HG03521 (cell line): Measurements from ENCODE around the gene CNDP1.

Experiments used
- ATAC-seq: cut with Tn5 transposase; IDR thresholded peaks from one replicate; pipeline ENCODE4 v1.9.1; 2021; ENCODE audit warnings: mild to moderate bottlenecking, moderate library complexity; ENCODE audit not compliant: unreplicated experiment

CNDP1 gene

DNA sequence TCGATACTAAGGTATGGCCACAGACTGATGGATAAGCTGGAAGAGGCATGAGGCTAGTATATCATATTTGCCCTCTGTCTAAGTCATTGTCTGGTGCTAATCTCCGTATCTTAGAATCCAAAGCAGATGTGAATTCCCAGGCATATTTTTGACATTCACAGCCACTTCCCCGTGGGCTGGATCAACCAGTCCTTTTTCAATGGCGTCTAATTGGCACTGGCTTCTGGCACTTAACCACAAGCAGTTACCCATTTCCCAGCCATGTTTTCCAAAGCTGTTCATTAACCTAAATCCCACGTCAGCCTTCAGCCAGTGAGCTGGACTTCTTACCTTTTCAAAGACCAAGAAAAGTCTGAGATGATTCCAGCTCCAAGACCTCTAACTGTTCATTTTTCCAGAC, 42.7 kb downstream of the CNDP1 start:
- ATAC-seq: no peak

GRCh38 chr18:74579496-74580065, 45.3 kb downstream of the CNDP1 start:
- no peak for ATAC-seq

DNA sequence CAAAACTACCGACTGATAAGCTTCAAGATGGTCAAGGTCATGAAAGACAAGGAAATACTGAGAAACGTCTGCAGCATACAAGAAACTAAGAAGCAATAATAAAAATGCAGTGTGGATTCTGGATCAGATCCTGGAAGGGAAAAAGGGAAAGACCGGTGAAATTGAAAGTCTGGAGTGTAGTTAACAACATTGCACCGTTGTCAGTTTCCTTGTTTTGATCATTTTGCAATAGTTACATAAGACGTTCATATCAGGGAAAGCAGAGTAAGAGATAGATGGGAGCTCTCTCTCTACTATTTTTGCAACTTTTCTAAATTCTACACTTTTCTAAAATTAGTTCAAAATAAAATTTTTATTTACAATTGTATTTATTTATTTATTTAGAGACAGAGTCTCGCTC, 48.3 kb downstream of the CNDP1 start:
- ATAC-seq: no peak

- no peak for ATAC-seq
Measured at GRCh38 chr18:74587441-74587840, 53.1 kb downstream of the CNDP1 start.

DNA sequence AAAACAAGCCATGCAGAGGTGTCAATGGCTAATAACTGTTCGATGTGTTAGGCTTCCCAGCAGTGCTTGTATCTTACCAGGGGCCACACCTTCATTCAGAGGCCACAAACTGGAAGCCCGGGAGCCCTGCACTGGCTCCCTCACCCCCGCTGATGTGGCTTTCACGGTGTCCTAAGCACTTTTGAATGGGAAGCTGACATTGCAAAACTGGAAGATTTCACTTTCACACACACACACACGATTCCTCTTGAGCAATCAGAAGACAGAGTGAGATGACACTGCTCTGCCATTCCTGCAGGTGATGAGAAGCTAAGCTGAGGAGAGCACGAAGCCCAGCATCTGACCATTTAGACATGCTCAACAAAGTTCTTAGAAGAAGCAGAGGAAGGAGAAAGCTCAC, 54.7 kb downstream of the CNDP1 start:
- no peak for ATAC-seq

DNA sequence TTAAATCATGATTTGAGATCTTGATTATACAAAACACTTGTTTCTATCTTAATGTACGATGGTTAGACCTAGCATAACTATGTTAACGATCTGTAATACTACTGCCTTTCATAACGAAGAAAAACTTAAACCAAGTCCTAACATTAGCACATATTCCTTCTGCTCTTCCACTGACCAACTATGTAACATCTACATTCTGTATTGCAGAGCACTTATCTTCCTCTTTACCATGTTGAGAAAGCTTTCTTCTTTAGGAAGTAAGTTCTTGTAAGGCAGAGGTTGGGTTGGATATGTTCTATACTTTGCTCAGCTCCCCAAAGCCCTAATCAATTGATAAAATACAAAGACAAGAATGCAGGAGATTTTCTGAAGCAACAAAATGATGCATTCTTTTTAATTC, 55.5 kb downstream of the CNDP1 start:
- ATAC-seq: no peak

GRCh38 chr18:74590671-74591070, 56.4 kb downstream of the CNDP1 start:
- no peak for ATAC-seq

DNA sequence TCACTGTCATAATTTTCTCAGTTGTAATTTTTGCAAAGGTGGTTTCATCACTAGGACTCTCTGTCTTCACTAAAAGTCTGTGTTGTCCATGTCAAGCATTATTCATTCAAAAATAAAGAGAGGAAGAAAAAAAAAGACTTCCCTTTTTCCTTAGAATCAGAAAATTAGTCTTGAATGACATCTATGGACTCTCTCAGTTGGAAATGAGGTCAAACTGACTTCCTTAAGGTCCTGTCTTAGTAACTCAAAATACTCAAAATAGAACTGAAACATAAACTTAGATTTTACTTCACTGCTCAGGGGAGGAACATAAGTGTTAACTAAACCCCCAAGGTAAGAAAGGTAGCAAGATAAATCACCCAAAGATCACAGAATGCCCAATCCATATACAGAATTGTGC, 61.1 kb downstream of the CNDP1 start:
- no peak for ATAC-seq

- ATAC-seq: peak; percentile 37
Measured at GRCh38 chr18:74597034-74597661, 62.8 kb downstream of the CNDP1 start.

GRCh38 chr18:74597662-74598349, 63.5 kb downstream of the CNDP1 start, which contains the start of gene ZNF407:
Gene ZNF407 (plus strand): TSS chr18:74597870. CDS start chr18:74631020, 33,150 bp downstream.
- peak; percentile 73 for ATAC-seq

GRCh38 chr18:74598350-74599001, 64.2 kb downstream of the CNDP1 start:
- peak; percentile 55 for ATAC-seq

GRCh38 chr18:74604361-74604760, 70.1 kb downstream of the CNDP1 start:
- ATAC-seq: no peak

GRCh38 chr18:74604774-74605173, 70.5 kb downstream of the CNDP1 start:
- no peak for ATAC-seq

DNA sequence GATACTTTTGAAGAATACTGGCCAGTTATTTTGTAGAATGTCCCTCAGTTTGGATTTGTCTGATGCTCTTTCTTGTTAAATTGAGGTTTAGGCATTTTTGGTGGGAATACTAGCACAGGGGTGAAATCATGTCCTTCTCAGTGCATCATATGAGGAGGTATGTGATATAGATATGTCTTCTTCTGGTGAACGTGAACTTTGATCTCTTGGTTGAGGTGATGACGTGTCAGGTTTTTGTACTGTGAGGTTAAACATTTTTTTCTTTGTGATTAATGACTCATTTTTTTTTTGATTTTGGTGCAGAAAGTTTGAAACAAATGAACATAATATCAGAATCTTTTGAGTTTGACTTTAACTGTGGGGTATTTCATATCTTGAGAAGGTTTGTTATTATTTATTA, 74.4 kb downstream of the CNDP1 start:
- ATAC-seq: no peak

DNA sequence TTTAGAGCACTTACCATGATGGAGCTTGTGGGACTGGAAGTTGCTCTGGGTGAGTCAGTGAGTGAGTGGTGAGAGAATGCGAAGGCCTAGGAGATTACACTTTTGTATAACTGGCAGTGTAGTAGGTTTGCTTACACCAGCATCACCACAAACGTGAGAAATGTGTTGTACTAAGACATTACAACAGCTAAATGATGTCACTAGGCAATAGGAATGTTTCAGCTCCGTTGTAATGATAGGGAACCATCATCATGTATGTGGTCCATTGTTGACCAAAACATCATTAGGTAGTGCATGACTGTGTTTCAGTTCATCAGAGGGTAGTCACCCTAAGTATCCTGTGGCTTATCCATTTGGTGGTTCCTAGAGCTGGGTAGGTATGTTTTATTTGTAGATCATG, 75.2 kb downstream of the CNDP1 start:
- no peak for ATAC-seq

DNA sequence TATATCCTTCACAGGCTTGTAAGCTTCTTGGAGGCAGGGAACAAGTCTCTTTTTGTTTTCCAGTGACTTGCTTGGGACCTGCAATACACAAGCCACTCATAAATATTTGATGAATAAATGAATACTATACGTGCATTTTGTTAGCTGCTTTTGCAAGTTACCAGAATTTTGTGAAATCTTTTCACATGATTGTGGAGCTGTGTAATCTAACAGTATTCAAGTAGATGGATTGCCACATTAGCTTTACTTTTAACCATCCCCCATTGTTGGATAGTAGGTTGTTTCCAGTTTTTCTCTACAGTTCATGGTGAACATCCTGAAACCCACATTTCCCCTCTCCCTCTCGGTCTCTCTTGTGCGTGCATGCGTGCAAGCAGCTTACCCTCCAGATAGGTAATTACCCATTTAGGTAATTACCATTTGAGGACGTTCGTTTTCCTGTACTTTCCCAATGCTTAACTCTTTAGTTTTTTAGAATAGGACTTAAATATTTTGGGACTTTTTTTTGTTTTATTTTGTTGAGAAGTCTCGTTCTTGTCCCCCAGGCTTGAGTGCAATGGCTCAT, 75.8 kb downstream of the CNDP1 start:
- ATAC-seq: no peak

- no peak for ATAC-seq
Measured at GRCh38 chr18:74610860-74611259, 76.6 kb downstream of the CNDP1 start.

DNA sequence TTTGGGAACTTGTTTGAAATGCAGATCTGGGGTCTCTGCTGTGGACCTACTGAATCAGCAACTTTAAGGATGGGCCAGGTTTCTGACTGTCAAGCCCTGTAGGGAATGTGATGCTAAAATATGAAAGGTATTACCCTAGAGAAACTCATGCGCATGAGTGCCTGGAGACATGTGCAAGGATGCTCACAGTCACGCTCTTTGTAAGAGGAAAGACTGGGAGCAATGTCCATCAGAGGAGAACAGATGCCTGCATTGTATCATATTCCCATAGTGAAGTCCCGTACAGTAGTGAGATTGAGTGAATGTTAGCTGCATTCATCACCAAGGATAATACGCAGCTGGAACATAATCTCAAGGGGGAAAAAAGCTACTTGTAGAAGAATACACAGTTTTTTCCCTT, 77.5 kb downstream of the CNDP1 start:
- ATAC-seq: no peak

GRCh38 chr18:74613381-74613780, 79.1 kb downstream of the CNDP1 start:
- ATAC-seq: no peak

DNA sequence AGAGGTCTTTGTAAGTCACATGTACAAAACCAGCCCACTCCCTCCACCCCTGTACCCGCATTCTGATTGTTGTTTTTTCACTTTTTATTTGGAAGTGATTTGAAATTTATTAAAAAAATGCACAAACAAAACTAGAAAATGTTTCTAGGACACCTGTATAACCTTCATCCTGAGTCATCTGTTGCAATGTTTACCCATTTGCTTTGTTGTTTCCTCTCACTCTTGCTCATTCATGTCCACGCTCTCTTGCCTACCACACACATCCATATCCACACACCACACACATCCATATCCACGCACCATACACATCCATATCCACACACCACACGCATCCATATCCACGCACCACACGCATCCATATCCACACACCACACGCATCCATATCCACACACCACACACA, 82.2 kb downstream of the CNDP1 start:
- ATAC-seq: no peak

- no peak for ATAC-seq
Measured at GRCh38 chr18:74617486-74617885, 83.2 kb downstream of the CNDP1 start.

DNA sequence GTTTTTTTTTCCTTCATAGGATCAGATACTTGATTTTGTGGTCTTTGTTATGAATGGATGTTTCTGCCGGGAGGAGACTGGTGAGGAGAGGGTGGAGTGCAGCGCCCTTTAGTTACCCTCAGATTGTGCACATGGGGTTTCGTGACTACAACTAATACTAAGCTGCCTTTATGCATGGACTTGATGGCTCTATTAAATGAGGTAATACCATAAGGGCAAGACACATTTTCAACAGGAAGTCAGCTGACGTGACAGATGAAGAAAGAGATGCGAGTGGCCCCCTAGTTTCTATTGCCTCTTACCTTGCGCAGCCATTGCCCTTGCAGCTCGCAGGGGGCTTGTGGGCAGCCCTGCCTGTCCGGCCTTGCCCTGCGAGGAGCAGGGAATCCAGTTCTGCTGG, 87.8 kb downstream of the CNDP1 start:
- ATAC-seq: no peak
